ENCODE data around the gene CD1B.

The CD1B gene

DNA sequence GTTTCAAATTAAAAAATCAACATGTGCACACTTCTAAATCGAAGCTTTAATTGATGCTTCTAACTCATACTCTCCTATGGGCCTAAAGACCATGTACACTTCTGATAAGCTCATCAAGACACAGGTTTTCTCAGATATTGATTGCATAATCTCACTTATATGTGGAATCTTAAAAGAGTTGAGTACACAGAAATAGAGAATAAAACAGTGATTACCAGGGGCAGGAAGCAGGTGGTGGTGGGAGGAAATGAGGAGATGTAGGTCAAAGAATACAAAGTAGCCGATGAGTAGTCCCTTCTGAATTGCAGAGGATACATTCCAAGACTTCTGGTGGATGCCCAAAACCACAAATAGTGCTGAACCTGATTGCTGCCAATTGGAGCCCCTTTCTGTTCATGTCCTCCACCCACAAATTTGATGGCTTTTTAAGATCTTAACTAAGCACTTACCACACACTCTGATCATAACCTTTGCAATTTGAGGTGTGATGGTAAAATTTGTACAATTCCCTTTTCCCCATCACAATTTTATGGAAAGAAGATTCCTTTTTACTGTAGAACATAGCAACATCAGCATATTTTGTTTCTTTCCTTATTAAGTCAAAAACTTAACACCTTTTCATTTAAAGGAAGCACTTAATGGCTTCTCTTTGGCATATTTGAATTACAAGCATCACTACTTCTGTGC, 3.3 kb upstream of the CD1B start:
- DNase-seq (ENCODE audit: low read depth in 2 of 2) = no peak
- H3K4me3 ChIP-seq (replicated peaks in 1 of 2; ENCODE audit: low read depth in 2 of 2, low read length in 2 of 2) = no peak overlapping the region
- TF ChIP-seq, protein P1, sequence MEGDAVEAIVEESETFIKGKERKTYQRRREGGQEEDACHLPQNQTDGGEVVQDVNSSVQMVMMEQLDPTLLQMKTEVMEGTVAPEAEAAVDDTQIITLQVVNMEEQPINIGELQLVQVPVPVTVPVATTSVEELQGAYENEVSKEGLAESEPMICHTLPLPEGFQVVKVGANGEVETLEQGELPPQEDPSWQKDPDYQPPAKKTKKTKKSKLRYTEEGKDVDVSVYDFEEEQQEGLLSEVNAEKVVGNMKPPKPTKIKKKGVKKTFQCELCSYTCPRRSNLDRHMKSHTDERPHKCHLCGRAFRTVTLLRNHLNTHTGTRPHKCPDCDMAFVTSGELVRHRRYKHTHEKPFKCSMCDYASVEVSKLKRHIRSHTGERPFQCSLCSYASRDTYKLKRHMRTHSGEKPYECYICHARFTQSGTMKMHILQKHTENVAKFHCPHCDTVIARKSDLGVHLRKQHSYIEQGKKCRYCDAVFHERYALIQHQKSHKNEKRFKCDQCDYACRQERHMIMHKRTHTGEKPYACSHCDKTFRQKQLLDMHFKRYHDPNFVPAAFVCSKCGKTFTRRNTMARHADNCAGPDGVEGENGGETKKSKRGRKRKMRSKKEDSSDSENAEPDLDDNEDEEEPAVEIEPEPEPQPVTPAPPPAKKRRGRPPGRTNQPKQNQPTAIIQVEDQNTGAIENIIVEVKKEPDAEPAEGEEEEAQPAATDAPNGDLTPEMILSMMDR (IDR thresholded peaks at IDR 0.05; ENCODE audit: low read depth, low read length) = no peak

DNA sequence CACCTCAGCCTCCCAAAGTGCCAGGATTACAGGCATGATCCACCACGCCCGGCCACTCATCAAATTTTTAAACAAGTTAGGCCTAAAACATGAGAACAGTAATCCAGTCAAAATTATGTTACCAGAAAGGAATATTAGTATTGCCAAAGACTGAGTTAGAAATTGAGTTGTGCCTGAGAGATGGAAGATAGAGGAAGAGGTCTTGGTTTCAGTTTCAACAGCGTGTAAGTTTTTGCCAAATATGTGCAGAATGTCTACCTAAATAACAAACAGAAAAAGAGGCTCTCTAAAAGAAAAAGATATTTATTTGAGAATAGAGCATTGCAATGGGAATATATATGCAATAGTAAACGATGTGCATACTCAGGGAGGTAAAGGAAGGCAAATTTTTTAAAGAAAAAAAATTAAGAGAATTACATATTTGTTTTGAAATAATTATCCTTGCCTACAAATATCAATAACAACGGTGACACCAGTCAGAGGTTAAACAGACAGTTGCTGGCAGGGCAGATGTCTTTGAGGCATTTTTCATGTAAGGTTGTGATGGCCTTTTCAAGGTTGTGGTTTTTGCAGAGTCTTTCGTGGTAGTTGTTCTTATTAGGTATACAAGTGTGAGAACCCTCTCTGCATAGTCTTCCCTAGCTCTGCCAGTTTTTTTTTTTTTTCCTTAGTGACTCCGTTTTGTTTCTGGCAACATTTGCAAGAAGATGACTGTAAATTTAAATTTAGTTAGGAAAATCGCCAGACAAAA, 2.2 kb upstream of the CD1B start:
- TF ChIP-seq, protein P1 (IDR thresholded peaks at IDR 0.05; ENCODE audit: low read depth, low read length) = no peak
- DNase-seq (ENCODE audit: low read depth in 2 of 2) = no peak
- H3K4me3 ChIP-seq (replicated peaks in 1 of 2; ENCODE audit: low read depth in 2 of 2, low read length in 2 of 2) = no peak overlapping the region

DNA sequence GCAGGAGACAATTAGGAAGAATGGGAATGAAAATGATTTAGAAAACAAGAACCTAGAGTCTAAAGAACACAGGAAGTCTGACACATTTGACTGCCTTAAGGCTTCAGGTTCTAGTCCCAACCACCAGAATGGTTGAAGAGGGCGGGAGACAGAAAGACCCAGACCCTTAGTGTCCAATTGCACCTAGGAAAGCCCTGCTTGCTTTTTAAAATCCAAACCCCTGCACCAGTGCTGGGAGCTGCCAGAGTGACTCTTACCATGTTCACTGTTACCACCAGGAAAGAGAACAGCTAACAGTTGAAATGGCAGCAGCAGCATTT, 265 bp downstream of the CD1B start:
- DNase-seq (ENCODE audit: low read depth in 2 of 2) = no peak
- no peak overlapping the region for H3K4me3 ChIP-seq (replicated peaks in 1 of 2; ENCODE audit: low read depth in 2 of 2, low read length in 2 of 2)
- TF ChIP-seq, protein P1 (IDR thresholded peaks at IDR 0.05; ENCODE audit: low read depth, low read length) = no peak

DNA sequence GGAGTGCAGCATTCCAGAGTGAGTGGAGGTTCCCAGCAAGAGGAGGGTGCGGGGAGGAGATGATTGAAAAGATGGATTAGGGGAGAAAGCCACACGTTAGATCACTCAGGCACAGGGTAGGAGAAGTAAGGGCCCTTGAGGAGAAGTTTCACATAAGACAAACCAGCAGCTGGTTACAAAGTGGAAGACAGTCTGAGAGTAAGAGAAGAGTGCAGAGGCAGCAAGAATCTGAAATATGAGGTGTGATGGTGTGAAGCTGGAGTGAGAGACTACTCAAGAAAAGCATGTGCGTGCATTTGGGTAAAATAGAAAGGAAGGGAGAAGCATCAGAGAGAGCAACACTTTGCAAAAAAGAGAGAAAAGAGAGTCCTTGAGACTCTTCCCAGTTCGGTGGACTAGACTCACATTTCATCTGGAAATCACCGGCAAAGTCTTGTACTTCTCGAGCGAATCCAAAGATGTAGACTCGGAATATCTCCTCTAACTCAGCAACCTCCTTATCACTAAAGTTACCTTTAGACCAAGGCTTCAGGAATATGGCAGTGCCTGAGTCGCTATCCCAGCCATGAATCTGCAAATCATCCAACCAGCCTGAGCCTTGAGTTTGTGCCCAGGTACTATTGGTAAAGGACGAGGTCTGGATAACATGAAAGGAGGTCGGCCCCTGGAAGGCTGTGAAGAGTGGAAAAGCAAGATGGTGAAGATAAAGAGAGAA, 783 bp downstream of the CD1B start:
- H3K4me3 ChIP-seq (replicated peaks in 1 of 2; ENCODE audit: low read depth in 2 of 2, low read length in 2 of 2) = no peak overlapping the region
- TF ChIP-seq, protein P1 (IDR thresholded peaks at IDR 0.05; ENCODE audit: low read depth, low read length) = no peak
- DNase-seq (ENCODE audit: low read depth in 2 of 2) = no peak

DNA sequence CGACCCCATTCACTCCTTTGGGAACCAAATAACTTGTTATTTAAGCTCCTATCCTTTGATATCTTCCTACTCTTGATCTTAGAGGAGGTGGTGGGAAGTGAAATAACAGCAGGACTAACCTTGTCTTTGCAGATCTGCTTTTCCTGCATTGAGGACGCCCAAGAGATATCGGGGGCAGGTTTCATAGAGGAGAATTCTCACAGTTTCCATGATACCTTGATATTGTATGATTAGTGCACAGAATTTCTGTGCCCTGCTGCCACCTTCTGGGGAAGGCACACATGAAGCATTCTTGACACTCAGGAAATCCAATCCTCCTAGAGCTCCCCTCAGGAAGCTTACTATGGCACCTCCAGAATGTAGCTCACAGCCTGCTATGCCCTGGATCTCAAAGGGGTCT, 1.6 kb downstream of the CD1B start:
- TF ChIP-seq, protein P1 (IDR thresholded peaks at IDR 0.05; ENCODE audit: low read depth, low read length) = no peak
- H3K4me3 ChIP-seq (replicated peaks in 1 of 2; ENCODE audit: low read depth in 2 of 2, low read length in 2 of 2) = no peak overlapping the region
- peak in 1 of 2 donors; percentile 0 for DNase-seq (ENCODE audit: low read depth in 2 of 2)

DNA sequence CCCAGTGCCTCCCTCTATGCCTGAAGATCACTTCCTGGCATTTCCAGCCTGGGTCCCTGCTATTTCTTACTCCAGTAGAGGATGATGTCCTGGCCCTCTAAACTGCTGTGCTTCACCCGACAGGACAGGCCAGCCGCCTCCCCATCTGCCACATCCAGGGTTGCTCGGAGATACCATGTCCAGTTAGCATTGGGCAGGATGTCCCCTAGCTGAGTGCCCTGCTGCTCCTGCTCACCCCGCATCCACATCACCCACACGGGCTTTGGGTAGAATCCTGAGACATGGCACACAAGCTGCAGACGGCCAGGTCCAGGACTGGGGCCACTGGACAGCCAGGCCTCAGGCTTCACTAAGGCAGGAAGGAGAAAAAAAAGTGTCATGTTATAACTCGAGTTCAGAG, 2.0 kb downstream of the CD1B start:
- TF ChIP-seq, protein P1 (IDR thresholded peaks at IDR 0.05; ENCODE audit: low read depth, low read length) = no peak
- no peak for DNase-seq (ENCODE audit: low read depth in 2 of 2)
- no peak overlapping the region for H3K4me3 ChIP-seq (replicated peaks in 1 of 2; ENCODE audit: low read depth in 2 of 2, low read length in 2 of 2)
